ENCODE measurements around the gene INTS7.
A peak's percentile ranks its signal among the peaks of the same experiment; 100 is the strongest.
"Not testable (repeated sequence)": the region's sequence is repeated elsewhere in the genome, so short reads cannot be mapped to it uniquely, and the experiment has no call there.

INTS7 gene

GRCh38 chr1:211918843-211919414 lies 116.4 kb downstream of the INTS7 start:
- no peak overlapping the region for H2BK5ac ChIP-seq (ENCODE audit: low read depth, low read length, poor library complexity, severe bottlenecking)
- no peak overlapping the region for H2AFZ ChIP-seq (ENCODE audit: low read depth, low read length)
- H3K4me2 ChIP-seq (ENCODE audit: low read length, poor library complexity, severe bottlenecking) = no peak overlapping the region
- H2BK120ac ChIP-seq (ENCODE audit: low read depth, low read length) = no peak overlapping the region
- 94% methylated on average over 5 of the region's 5 CpGs for WGBS
- H3K23ac ChIP-seq (ENCODE audit: low read length in 2 of 2) = no peak overlapping the region
- H3K4me1 ChIP-seq (ENCODE audit: control insufficient read depth, insufficient read depth, low read depth, low read length) = peaks cover 14% of the 10 kb centered on the region
- H3K18ac ChIP-seq (ENCODE audit: low read depth in 1 of 2, low read length in 2 of 2) = no peak overlapping the region
- H3K27me3 ChIP-seq (ENCODE audit: control insufficient read depth in 1 of 2, insufficient read depth in 1 of 2, low read length in 2 of 2) = peaks cover 0 to 26% of the 10 kb centered on the region in 2 experiments
- H3K9ac ChIP-seq (ENCODE audit: low read length) = no peak overlapping the region
- no peaks in the 10 kb centered on the region for H3K36me3 ChIP-seq (ENCODE audit: control insufficient read depth in 1 of 2, insufficient read depth in 2 of 2, low read depth in 1 of 2, low read length in 2 of 2)
- peak overlapping the region; percentile 76 for H2AK5ac ChIP-seq (ENCODE audit: low read length, severe bottlenecking)
- H3K27ac ChIP-seq (ENCODE audit: low read length, poor library complexity, severe bottlenecking) = no peak overlapping the region
- no peak overlapping the region for H3K14ac ChIP-seq (ENCODE audit: low read length in 2 of 2)
- H3K9me3 ChIP-seq (ENCODE audit: control insufficient read depth, low read length) = peaks cover 2% of the 10 kb centered on the region
- no peak overlapping the region for H3K4ac ChIP-seq (ENCODE audit: low read depth in 1 of 2, low read length in 2 of 2)
- H4K91ac ChIP-seq (ENCODE audit: low read length) = no peak overlapping the region
- no peaks in the 10 kb centered on the region for H3K79me1 ChIP-seq (replicated peaks; ENCODE audit: low read length, poor library complexity, severe bottlenecking)
- no peak overlapping the region for H2BK15ac ChIP-seq (ENCODE audit: low read depth, poor library complexity, severe bottlenecking)
- no peak overlapping the region for H2BK12ac ChIP-seq (ENCODE audit: low read length in 2 of 2)
- no peak for DNase-seq
- no peak overlapping the region for H3K4me3 ChIP-seq (ENCODE audit: insufficient read depth in 1 of 2, low read depth in 1 of 2, low read length in 2 of 2)
- no peak overlapping the region for H4K8ac ChIP-seq (ENCODE audit: low read length)

GRCh38 chr1:211916458-211916857 lies 118.9 kb downstream of the INTS7 start:
- Histone ChIP-seq H3K27me3 (ENCODE audit: control insufficient read depth in 1 of 2, insufficient read depth in 1 of 2, low read length in 2 of 2) (peaks cover 0 to 28% of the 10 kb centered on the region in 2 experiments), H2AK5ac (ENCODE audit: low read length, severe bottlenecking) (peak overlapping the region; percentile 2), H3K4me1 (ENCODE audit: control insufficient read depth, insufficient read depth, low read depth, low read length) (peaks cover 16% of the 10 kb centered on the region)
- H3K36me3 ChIP-seq (ENCODE audit: control insufficient read depth in 1 of 2, insufficient read depth in 2 of 2, low read depth in 1 of 2, low read length in 2 of 2); H2BK15ac ChIP-seq (ENCODE audit: low read depth, poor library complexity, severe bottlenecking); H3K23ac ChIP-seq (ENCODE audit: low read length in 2 of 2); H3K79me1 ChIP-seq (replicated peaks; ENCODE audit: low read length, poor library complexity, severe bottlenecking); H3K9me3 ChIP-seq (ENCODE audit: control insufficient read depth, low read length); H2BK12ac ChIP-seq (ENCODE audit: low read length in 2 of 2); H3K14ac ChIP-seq (ENCODE audit: low read length in 2 of 2); H2AFZ ChIP-seq (ENCODE audit: low read depth, low read length); H2BK5ac ChIP-seq (ENCODE audit: low read depth, low read length, poor library complexity, severe bottlenecking); DNase-seq; H3K27ac ChIP-seq (ENCODE audit: low read length, poor library complexity, severe bottlenecking); H3K18ac ChIP-seq (ENCODE audit: low read depth in 1 of 2, low read length in 2 of 2); H3K9ac ChIP-seq (ENCODE audit: low read length); H4K91ac ChIP-seq (ENCODE audit: low read length); H3K4me3 ChIP-seq (ENCODE audit: insufficient read depth in 1 of 2, low read depth in 1 of 2, low read length in 2 of 2); H4K8ac ChIP-seq (ENCODE audit: low read length); H3K4ac ChIP-seq (ENCODE audit: low read depth in 1 of 2, low read length in 2 of 2); H2BK120ac ChIP-seq (ENCODE audit: low read depth, low read length); H3K4me2 ChIP-seq (ENCODE audit: low read length, poor library complexity, severe bottlenecking): not testable (repeated sequence)
- WGBS = 84% methylated on average over 3 of the region's 3 CpGs

GRCh38 chr1:211915924-211916323 lies 119.4 kb downstream of the INTS7 start:
- Histone ChIP-seq H3K9me3 (ENCODE audit: control insufficient read depth, low read length) (peaks cover 2% of the 10 kb centered on the region), H3K27ac (ENCODE audit: low read length, poor library complexity, severe bottlenecking) (no peak overlapping the region), H3K4ac (ENCODE audit: low read depth in 1 of 2, low read length in 2 of 2) (no peak overlapping the region), H2AFZ (ENCODE audit: low read depth, low read length) (no peak overlapping the region), H3K4me2 (ENCODE audit: low read length, poor library complexity, severe bottlenecking) (no peak overlapping the region), H3K27me3 (ENCODE audit: control insufficient read depth in 1 of 2, insufficient read depth in 1 of 2, low read length in 2 of 2) (peaks cover 0 to 28% of the 10 kb centered on the region in 2 experiments), H2AK5ac (ENCODE audit: low read length, severe bottlenecking) (no peak overlapping the region), H3K36me3 (ENCODE audit: control insufficient read depth in 1 of 2, insufficient read depth in 2 of 2, low read depth in 1 of 2, low read length in 2 of 2) (no peaks in the 10 kb centered on the region), H3K14ac (ENCODE audit: low read length in 2 of 2) (no peak overlapping the region), H3K4me1 (ENCODE audit: control insufficient read depth, insufficient read depth, low read depth, low read length) (peaks cover 18% of the 10 kb centered on the region), H2BK5ac (ENCODE audit: low read depth, low read length, poor library complexity, severe bottlenecking) (no peak overlapping the region), H2BK120ac (ENCODE audit: low read depth, low read length) (no peak overlapping the region), H4K91ac (ENCODE audit: low read length) (no peak overlapping the region), H3K79me1 (replicated peaks; ENCODE audit: low read length, poor library complexity, severe bottlenecking) (no peaks in the 10 kb centered on the region), H2BK15ac (ENCODE audit: low read depth, poor library complexity, severe bottlenecking) (no peak overlapping the region), H3K9ac (ENCODE audit: low read length) (no peak overlapping the region), H3K4me3 (ENCODE audit: insufficient read depth in 1 of 2, low read depth in 1 of 2, low read length in 2 of 2) (no peak overlapping the region), H4K8ac (ENCODE audit: low read length) (no peak overlapping the region), H3K23ac (ENCODE audit: low read length in 2 of 2) (no peak overlapping the region), H3K18ac (ENCODE audit: low read depth in 1 of 2, low read length in 2 of 2) (no peak overlapping the region), H2BK12ac (ENCODE audit: low read length in 2 of 2) (no peak overlapping the region)
- no peak for DNase-seq
- WGBS = 65% methylated on average over 2 of the region's 2 CpGs

- no peak overlapping the region for H2BK120ac ChIP-seq (ENCODE audit: low read depth, low read length)
- WGBS = 93% methylated on average over 11 of the region's 13 CpGs
- no peak overlapping the region for H2BK15ac ChIP-seq (ENCODE audit: low read depth, poor library complexity, severe bottlenecking)
- H3K79me1 ChIP-seq (replicated peaks; ENCODE audit: low read length, poor library complexity, severe bottlenecking) = no peaks in the 10 kb centered on the region
- no peak overlapping the region for H3K18ac ChIP-seq (ENCODE audit: low read depth in 1 of 2, low read length in 2 of 2)
- H3K23ac ChIP-seq (ENCODE audit: low read length in 2 of 2) = no peak overlapping the region
- H2BK5ac ChIP-seq (ENCODE audit: low read depth, low read length, poor library complexity, severe bottlenecking) = no peak overlapping the region
- H3K9ac ChIP-seq (ENCODE audit: low read length) = no peak overlapping the region
- H3K27ac ChIP-seq (ENCODE audit: low read length, poor library complexity, severe bottlenecking) = no peak overlapping the region
- H2BK12ac ChIP-seq (ENCODE audit: low read length in 2 of 2) = no peak overlapping the region
- H2AFZ ChIP-seq (ENCODE audit: low read depth, low read length) = no peak overlapping the region
- H3K36me3 ChIP-seq (ENCODE audit: control insufficient read depth in 1 of 2, insufficient read depth in 2 of 2, low read depth in 1 of 2, low read length in 2 of 2) = no peaks in the 10 kb centered on the region
- H2AK5ac ChIP-seq (ENCODE audit: low read length, severe bottlenecking) = peak overlapping the region; percentile 40
- H4K8ac ChIP-seq (ENCODE audit: low read length) = no peak overlapping the region
- no peak for DNase-seq
- H3K27me3 ChIP-seq (ENCODE audit: control insufficient read depth in 1 of 2, insufficient read depth in 1 of 2, low read length in 2 of 2) = peaks cover 0 to 47% of the 10 kb centered on the region in 2 experiments
- H3K4ac ChIP-seq (ENCODE audit: low read depth in 1 of 2, low read length in 2 of 2) = no peak overlapping the region
- no peak overlapping the region for H3K14ac ChIP-seq (ENCODE audit: low read length in 2 of 2)
- H3K4me2 ChIP-seq (ENCODE audit: low read length, poor library complexity, severe bottlenecking) = no peak overlapping the region
- peaks cover 2% of the 10 kb centered on the region for H3K9me3 ChIP-seq (ENCODE audit: control insufficient read depth, low read length)
- no peak overlapping the region for H3K4me3 ChIP-seq (ENCODE audit: insufficient read depth in 1 of 2, low read depth in 1 of 2, low read length in 2 of 2)
- no peak overlapping the region for H4K91ac ChIP-seq (ENCODE audit: low read length)
- peaks cover 16% of the 10 kb centered on the region for H3K4me1 ChIP-seq (ENCODE audit: control insufficient read depth, insufficient read depth, low read depth, low read length)
Measured at GRCh38 chr1:211912844-211913432, 122.4 kb downstream of the INTS7 start.
